Panc1 (cell line): ENCODE measurements around the gene SCYL3.

Experiments used
- CTCF ChIP-seq: fragments of 450-650 bp; IDR thresholded peaks from 2 replicates; pipeline ENCODE4 v1.5.1; 2017; ENCODE audit warnings: mild to moderate bottlenecking
- POLR2AphosphoS5 ChIP-seq: IDR thresholded peaks from 2 replicates; pipeline ENCODE4 v1.6.1; 2012; ENCODE audit warnings: mild to moderate bottlenecking, low read depth, low read length, moderate library complexity
- REST ChIP-seq, 2 experiments: IDR thresholded peaks; 2 replicates each; pipeline ENCODE4 v1.6.1; 2011 to 2012; ENCODE audit warnings: low read depth in 2 of 2, control low read depth in 1 of 2, low read length in 1 of 2, mild to moderate bottlenecking in 1 of 2, moderate library complexity in 1 of 2; ENCODE audit not compliant: insufficient read depth in 1 of 2
- SIN3A ChIP-seq: IDR thresholded peaks from 2 replicates; pipeline ENCODE4 v1.6.1; 2012; ENCODE audit warnings: low read depth, mild to moderate bottlenecking, low read length, moderate library complexity, borderline replicate concordance; ENCODE audit not compliant: insufficient read depth
- TCF7L2 ChIP-seq: IDR thresholded peaks from 2 replicates; pipeline ENCODE4 v1.6.1; 2011; ENCODE audit warnings: mild to moderate bottlenecking, low read depth, low read length, inconsistent platforms

GRCh38 chr1:169933984-169934725 is 40.5 kb upstream of the SCYL3 start:
- TF ChIP-seq POLR2AphosphoS5 (no peak), CTCF (no peak), REST (IDR thresholded peaks at IDR 0.05; ENCODE audit: insufficient read depth in 1 of 2, low read depth in 2 of 2, low read length in 1 of 2) (no peak), TCF7L2 (peak; percentile 86), SIN3A (no peak)
